D721Med (cell line): Measurements from ENCODE around the gene HTD2.

Source experiments
- DNase-seq: peaks from one replicate; pipeline ENCODE4 v3.0.0; 2011; ENCODE audit warnings: low spot score; ENCODE audit not compliant: insufficient read length
- FAIRE-seq: peaks from 2 replicates; lab custom pipeline; 2011; peaks lifted over from hg19 to GRCh38; lab: Jason Lieb, UNC
- CTCF ChIP-seq: IDR thresholded peaks from 2 replicates; pipeline ENCODE4 v1.5.1; 2012; ENCODE audit warnings: mild to moderate bottlenecking, control low read depth; ENCODE audit not compliant: insufficient read depth; ENCODE audit errors: missing control alignments

HTD2 gene

DNA sequence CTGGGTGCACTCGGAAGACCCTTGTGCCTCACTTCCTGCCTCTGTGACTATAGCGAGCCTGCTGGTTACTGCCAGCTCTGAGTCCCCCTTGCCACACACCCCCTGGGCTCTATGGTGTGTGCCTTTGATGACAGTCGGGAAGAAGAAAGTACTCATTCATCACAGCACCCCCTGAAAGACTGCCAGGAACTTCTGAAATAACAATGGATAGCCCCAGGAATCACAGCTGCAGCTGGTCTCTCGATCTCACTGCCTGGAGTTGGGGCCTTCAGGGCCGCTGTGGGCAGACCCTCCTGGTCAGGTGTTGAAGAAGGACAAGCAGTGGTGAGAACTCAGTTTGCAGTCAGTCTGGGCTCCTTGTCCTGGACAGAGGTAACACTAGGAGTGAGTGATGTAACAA is 10.1 kb upstream of the HTD2 start:
- DNase-seq: no peak
- TF ChIP-seq CTCF: no peak
- no peak for FAIRE-seq

GRCh38 chr3:58296843-58297242 is 9.5 kb upstream of the HTD2 start:
- DNase-seq (no peak), FAIRE-seq (no peak)
- TF ChIP-seq CTCF: no peak

GRCh38 chr3:58298190-58298589 is 8.1 kb upstream of the HTD2 start:
- no peak for TF ChIP-seq CTCF
- FAIRE-seq: no peak

DNA sequence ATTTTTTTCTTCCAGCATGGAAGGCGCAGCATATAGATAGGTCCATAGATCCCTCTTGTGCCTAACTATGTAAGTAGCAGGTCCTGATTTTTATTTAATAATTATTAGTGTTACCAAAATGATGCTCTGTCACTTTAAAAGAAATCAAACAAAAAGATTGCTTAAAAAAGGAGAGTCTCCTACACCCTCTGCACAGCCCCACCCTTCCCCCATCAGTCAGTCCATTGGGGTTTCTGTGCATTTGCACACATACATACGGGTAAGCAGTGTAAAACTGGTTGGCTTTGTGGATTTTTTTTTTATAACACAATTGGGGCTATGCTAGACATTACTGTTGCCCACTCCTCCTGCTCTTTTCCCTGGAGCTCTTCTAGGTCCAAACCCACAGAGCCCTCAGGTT is 7.2 kb upstream of the HTD2 start:
- FAIRE-seq (no peak), DNase-seq (no peak)
- no peak for TF ChIP-seq CTCF

More at GRCh38 chr3:58298190-58298589, 8.1 kb upstream of the HTD2 start:
- DNase-seq: no peak

DNA sequence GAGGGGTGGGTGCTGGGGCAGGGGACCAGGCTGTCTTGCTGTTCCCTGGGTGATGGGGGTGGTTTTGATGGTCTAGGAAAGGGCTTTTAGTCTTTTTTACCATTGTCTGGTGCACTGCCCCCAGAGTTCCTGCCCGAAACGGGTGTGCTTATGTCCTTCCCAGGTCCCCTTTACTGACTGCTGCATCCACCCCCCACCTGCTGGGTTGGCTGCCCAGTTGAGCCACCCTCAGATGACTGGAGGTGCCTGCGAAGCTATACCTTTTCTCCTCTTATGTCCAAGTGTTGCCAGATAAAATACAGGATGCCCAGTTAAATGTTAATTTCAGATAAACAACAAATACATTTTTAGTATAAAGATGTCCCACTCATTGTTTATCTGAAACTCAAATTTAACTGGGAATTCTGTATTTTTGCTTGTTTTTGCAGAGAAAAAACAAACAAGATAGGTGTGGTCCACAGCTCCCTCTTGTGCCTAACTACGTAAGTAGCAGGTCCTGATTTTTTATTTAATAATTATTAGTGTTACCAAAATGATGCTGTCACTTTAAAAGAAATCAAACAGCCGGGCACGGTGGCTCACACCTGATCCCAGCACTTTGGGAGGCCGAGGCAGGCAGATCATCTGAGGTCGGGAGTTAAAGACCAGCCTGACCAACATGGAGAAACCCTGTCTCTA is 6.3 kb upstream of the HTD2 start:
- no peak for DNase-seq
- TF ChIP-seq CTCF: peak; percentile 62
- no peak for FAIRE-seq

DNA sequence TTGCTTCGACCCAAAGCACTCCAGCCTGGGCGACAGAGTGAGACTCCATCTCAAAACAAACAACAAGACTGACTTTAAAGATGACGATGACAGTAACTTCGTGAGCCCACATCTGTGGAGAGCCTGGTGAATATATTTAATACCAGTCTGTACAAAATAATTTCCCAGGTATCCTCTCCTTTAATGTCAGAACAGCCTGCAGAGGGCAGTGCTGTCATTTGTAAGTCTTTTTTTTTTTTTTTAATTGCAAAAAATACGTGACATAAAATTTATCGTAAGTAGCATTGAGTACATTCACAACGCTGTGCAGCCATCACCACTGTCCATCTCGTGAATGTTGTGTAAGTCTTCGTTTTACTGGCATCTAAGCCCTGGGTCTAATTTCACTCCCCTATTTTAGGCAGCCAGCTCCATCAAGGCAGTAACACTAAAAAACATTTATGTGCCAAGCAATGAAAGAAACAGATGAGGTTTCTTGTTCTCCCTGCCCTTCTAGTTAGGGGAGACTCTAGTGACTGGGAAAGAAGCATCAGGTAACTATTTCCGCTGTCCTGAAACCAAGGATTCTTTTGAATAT is 1.4 kb downstream of the HTD2 start:
- no peak for DNase-seq
- peak; percentile 58 for TF ChIP-seq CTCF
- FAIRE-seq: no peak

GRCh38 chr3:58308728-58309127 is 2.4 kb downstream of the HTD2 start:
- FAIRE-seq: no peak
- no peak for TF ChIP-seq CTCF
- no peak for DNase-seq
